OCI-LY7 (cell line): ENCODE results near the gene EBF3. TPM values are rescaled to one million over a fixed set of nuclear protein-coding genes. Genes with fewer than 3 reads are reported as not detected.

Experiments used
- BruUV-seq: library from RNA; stranded (reverse); fragments of 400-500 nt; replicated peaks from 2 replicates; lab custom pipeline; 2021; lab: Mats Ljungman, UMichigan
- CTCF ChIA-PET: fragments of 300-600 bp; sonication (Branson Sonifier 250); formaldehyde crosslinking; loops from one replicate; lab custom pipeline; 2022; ENCODE audit warnings: antibody characterized with exemption; ENCODE audit not compliant: unreplicated experiment; lab: Charles Lee
- POLR2A ChIA-PET: fragments of 300-600 bp; sonication (Branson Sonifier 250); formaldehyde crosslinking; loops from one replicate; lab custom pipeline; 2022; ENCODE audit warnings: antibody characterized with exemption; lab: Charles Lee
- DNase-seq: peaks from one replicate; pipeline ENCODE4 v3.0.0-alpha.2; 2015; ENCODE audit warnings: low spot score
- H2AFZ ChIP-seq: fragments of 200-600 bp; sonication (generic), shearing (Covaris generic); 2 replicates; pipeline ENCODE4 v1.6.1; 2014; ENCODE audit warnings: mild to moderate bottlenecking, antibody characterized with exemption, low read length, moderate library complexity
- H3K27ac ChIP-seq: fragments of 200-600 bp; sonication (generic); 2 replicates; pipeline ENCODE4 v1.5.1; 2014; ENCODE audit warnings: mixed run types, low read depth, mild to moderate bottlenecking, moderate library complexity, low read length, inconsistent platforms; ENCODE audit not compliant: poor library complexity, severe bottlenecking
- H3K36me3 ChIP-seq: fragments of 200-600 bp; sonication (generic); 2 replicates; pipeline ENCODE4 v1.6.1; 2014; ENCODE audit warnings: mild to moderate bottlenecking, antibody characterized with exemption, low read length, moderate library complexity, mixed read lengths; ENCODE audit not compliant: insufficient read depth
- H3K4me1 ChIP-seq: fragments of 200-600 bp; sonication (generic); 2 replicates; pipeline ENCODE4 v1.5.1; 2014; ENCODE audit warnings: mild to moderate bottlenecking, low read length; ENCODE audit not compliant: insufficient read depth, poor library complexity, severe bottlenecking
- H3K4me2 ChIP-seq: fragments of 200-600 bp; sonication (generic); 2 replicates; pipeline ENCODE4 v1.6.1; 2014; ENCODE audit warnings: mild to moderate bottlenecking, low read length
- H3K4me3 ChIP-seq: fragments of 200-600 bp; sonication (generic); 2 replicates; pipeline ENCODE4 v1.5.1; 2014; ENCODE audit warnings: mild to moderate bottlenecking, low read depth, low read length; ENCODE audit not compliant: poor library complexity, severe bottlenecking
- H3K79me2 ChIP-seq: fragments of 200-600 bp; sonication (generic); 2 replicates; pipeline ENCODE4 v1.6.1; 2016; ENCODE audit warnings: low read depth, mild to moderate bottlenecking, low read length, moderate library complexity, mixed read lengths; ENCODE audit not compliant: insufficient read depth
- H3K9me2 ChIP-seq: fragments of 200-600 bp; sonication (generic); 2 replicates; pipeline ENCODE4 v1.6.1; 2016; ENCODE audit warnings: mild to moderate bottlenecking, low read length, mixed read lengths; ENCODE audit not compliant: insufficient read depth
- H3K9me3 ChIP-seq: fragments of 200-600 bp; sonication (generic); 2 replicates; pipeline ENCODE4 v1.6.1; 2014; ENCODE audit warnings: mild to moderate bottlenecking, mixed run types, low read length, mixed read lengths
- H4K20me1 ChIP-seq: fragments of 200-600 bp; sonication (generic); 2 replicates; pipeline ENCODE4 v1.6.1; 2014; ENCODE audit warnings: mild to moderate bottlenecking, antibody characterized with exemption, low read length, moderate library complexity, mixed read lengths; ENCODE audit not compliant: insufficient read depth
- CTCF ChIP-seq: fragments of 200-600 bp; sonication (generic); conservative IDR thresholded peaks from 2 replicates; pipeline ENCODE4 v1.5.1; 2014; ENCODE audit warnings: mild to moderate bottlenecking, antibody characterized with exemption, low read length, moderate library complexity, mixed read lengths
- EZH2phosphoT487 ChIP-seq: fragments of 200-600 bp; sonication (generic); IDR thresholded peaks from 2 replicates; pipeline ENCODE4 v1.6.1; 2018; ENCODE audit warnings: low read depth, borderline replicate concordance, mild to moderate bottlenecking, mixed run types, antibody characterized with exemption, low read length, moderate library complexity, mixed read lengths
- intact Hi-C: fragments of 100-400 bp; cut with micrococcal nuclease; formaldehyde crosslinking; loops from one replicate; pipeline ENCODE4 v1.10.0; 2022; ENCODE audit not compliant: unreplicated experiment
- total RNA-seq, 2 experiments: library from RNA; depleted of rRNA in 1 of 2; stranded (reverse); fragments of >200 nt in 1 of 2; shearing (Covaris generic) in 1 of 2; gene quantifications; 2 replicates each; pipeline ENCODE4 v1.2.3, GENCODE V29; 2014 to 2022

Gene EBF3
- total RNA-seq, 2 experiments from 2014 or later: not detected

DNA sequence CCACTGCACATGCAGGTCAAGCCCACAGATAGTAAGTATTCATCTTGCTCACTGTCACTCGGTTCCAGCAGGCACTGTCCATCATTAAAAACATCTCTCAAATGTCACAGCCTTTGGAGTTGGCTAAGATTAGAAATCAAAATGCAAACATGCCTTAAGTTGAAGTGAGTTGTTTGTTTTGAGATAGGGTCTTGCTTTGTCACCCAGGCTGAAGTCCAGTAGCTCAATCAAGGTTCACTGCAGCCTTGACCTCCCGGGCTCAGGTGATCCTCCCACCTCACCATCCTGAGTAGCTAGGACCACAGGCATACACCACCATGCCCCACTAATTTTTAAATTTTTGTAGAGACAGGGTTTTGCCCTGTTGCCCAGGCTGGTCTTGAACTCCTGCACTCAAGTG is 98.1 kb downstream of the EBF3 start:
- no peak for TF ChIP-seq EZH2phosphoT487
- no peak for TF ChIP-seq CTCF
- Histone ChIP-seq H3K9me2 (no peaks in the 10 kb centered on the region), H3K79me2 (no peaks in the 10 kb centered on the region), H3K4me2 (no peak overlapping the region), H4K20me1 (no peaks in the 10 kb centered on the region), H2AFZ (no peak overlapping the region), H3K27ac (no peak overlapping the region), H3K4me1 (no peaks in the 10 kb centered on the region), H3K9me3 (no peaks in the 10 kb centered on the region), H3K36me3 (no peaks in the 10 kb centered on the region), H3K4me3 (no peak overlapping the region)
- BruUV-seq: no TSS peak
- no peak for DNase-seq
- CTCF ChIA-PET: no interaction called here
- POLR2A ChIA-PET: no interaction called here
- intact Hi-C loops: no loop called here

GRCh38 chr10:129865413-129865812 is 98.7 kb downstream of the EBF3 start:
- DNase-seq: no peak
- H2AFZ ChIP-seq: no peak overlapping the region
- H3K27ac ChIP-seq: no peak overlapping the region
- BruUV-seq: no TSS peak
- intact Hi-C loops: no loop called here
- H4K20me1 ChIP-seq: no peaks in the 10 kb centered on the region
- ChIA-PET CTCF (no interaction called here), POLR2A (no interaction called here)
- H3K4me2 ChIP-seq: no peak overlapping the region
- no peaks in the 10 kb centered on the region for H3K4me1 ChIP-seq
- no peak overlapping the region for H3K4me3 ChIP-seq
- H3K79me2 ChIP-seq: no peaks in the 10 kb centered on the region
- H3K9me2 ChIP-seq: no peaks in the 10 kb centered on the region
- TF ChIP-seq CTCF (no peak), EZH2phosphoT487 (no peak)
- no peaks in the 10 kb centered on the region for H3K36me3 ChIP-seq
- no peaks in the 10 kb centered on the region for H3K9me3 ChIP-seq

DNA sequence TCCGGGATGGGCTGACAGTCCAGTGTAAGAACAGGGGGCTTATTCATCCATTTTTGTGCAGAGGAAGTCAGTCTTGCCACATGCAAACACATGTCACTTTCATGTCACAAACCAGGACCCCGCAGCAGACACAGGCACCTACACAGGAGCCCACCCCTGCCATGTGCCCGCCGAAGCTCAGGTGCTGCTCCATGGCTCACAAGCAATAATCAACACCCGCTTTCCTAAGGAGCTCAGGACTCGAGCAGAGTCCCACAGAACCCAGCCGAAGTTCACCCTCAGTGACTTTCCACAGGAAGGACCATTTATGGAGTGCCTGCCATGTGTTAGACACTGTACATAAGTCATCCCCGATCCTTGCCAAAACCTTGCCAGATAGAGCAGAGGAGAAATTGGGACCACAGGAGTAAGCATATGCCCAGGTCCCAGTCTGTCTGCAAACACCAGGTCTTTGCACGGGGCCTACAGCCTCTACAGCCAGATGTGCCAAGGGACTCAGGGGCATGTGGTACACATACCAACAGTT is 99.4 kb downstream of the EBF3 start:
- Histone ChIP-seq H3K9me3 (no peaks in the 10 kb centered on the region), H4K20me1 (no peaks in the 10 kb centered on the region), H3K4me1 (no peaks in the 10 kb centered on the region), H3K79me2 (no peaks in the 10 kb centered on the region), H3K4me3 (no peak overlapping the region), H2AFZ (no peak overlapping the region), H3K4me2 (no peak overlapping the region), H3K27ac (no peak overlapping the region), H3K36me3 (no peaks in the 10 kb centered on the region), H3K9me2 (no peaks in the 10 kb centered on the region)
- ChIA-PET POLR2A (no interaction called here), CTCF (no interaction called here)
- intact Hi-C loops: no loop called here
- DNase-seq: no peak
- TF ChIP-seq CTCF (no peak), EZH2phosphoT487 (no peak)
- no TSS peak for BruUV-seq
